ENCODE results near the gene SLC9A5.

The SLC9A5 gene

GRCh38 chr16:67208154-67208896 lies 40.5 kb upstream of the SLC9A5 start:
- Mint-ChIP-seq H3K27me3 (peaks cover 3% of the 10 kb centered on the region), H3K4me1 (no peaks in the 10 kb centered on the region), H3K27ac (no peak overlapping the region), H3K9me3 (no peaks in the 10 kb centered on the region), H3K36me3 (peaks cover 8% of the 10 kb centered on the region), H3K4me3 (no peak overlapping the region)
- CTCF ChIA-PET, result interaction anchor here (1.0 to 1.7 kb wide), 4 partner anchors 10 to 261 kb away, joined by 3 to 5 read pairs (median 4); partner anchors contain the start of gene TMEM208
- no peak for DNase-seq

DNA sequence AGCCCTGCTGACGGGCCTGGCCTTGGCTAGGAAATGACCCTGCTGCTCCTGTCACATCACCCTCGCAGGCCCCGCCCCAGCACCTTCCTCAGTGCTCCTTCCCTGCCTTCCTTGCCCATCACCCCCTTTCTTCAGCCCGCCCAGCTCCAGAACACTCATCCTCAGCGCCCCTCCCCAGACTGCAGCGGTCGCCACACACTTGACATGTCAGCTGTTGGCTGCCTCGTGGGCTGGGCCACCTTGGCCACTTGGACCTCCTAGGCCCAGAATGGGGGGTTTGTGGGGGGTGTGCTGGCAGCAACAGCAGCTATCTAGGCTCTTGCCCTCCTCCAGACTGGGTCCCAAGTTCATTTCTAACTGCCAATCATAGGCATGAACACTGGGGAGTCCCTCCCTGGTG lies 39.2 kb upstream of the SLC9A5 start:
- CTCF ChIA-PET, result interaction anchor here (1.3 to 1.7 kb wide), 2 partner anchors 17 to 262 kb away, joined by 4 to 5 read pairs; partner anchors contain the start of gene TMEM208
- DNase-seq, result no peak
- H3K27me3 Mint-ChIP-seq, result peaks cover 3% of the 10 kb centered on the region
- no peak overlapping the region for H3K4me3 Mint-ChIP-seq
- H3K4me1 Mint-ChIP-seq, result no peaks in the 10 kb centered on the region
- peaks cover 4% of the 10 kb centered on the region for H3K36me3 Mint-ChIP-seq
- no peak overlapping the region for H3K27ac Mint-ChIP-seq
- H3K9me3 Mint-ChIP-seq, result no peaks in the 10 kb centered on the region

DNA sequence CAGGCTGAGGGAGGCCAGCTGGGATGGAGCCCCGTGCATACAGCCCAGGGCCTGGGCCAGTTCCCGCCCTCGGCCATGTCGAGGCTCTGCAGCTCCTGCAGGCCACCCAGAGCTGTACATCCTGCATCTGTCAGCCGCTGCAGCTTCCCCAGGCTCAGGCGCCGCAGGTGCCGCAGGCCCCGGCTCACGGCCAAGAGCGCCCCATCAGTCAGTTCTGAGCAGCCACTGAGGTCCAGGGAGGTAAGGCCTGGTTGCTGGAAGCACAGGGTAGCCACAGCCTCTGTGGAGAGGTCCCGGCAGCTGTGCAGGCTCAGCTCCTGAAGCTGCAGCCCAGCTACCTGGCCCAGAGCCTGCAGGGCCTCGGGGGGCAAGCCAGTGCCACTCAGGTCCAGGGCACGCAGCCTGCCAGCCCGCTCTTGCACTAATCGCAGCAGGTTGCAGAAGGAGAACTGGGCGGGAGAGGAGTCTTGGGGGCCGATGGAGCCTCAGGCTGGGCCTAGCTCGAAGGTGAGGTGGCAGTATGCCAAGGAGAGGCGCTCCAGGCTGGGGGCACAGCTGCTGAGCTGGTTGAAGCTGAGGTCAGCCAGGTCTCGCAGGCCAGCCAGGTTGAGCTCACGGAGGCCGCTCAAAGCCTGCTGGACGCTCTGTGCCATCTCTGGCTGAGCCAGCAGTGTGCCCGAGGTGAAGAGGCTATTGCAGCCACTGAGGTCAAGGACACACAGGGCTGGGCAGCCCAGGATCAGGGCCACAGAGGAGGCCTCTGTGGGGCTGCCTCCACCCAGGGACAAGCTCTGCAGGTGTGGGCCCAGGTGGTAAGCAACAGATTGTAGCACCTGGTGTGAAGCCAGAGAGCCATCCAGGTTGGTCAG lies 38.5 kb upstream of the SLC9A5 start:
- H3K4me1 Mint-ChIP-seq, result no peaks in the 10 kb centered on the region

GRCh38 chr16:67211674-67212073 lies 37.1 kb upstream of the SLC9A5 start:
- CTCF ChIA-PET, result interaction anchor here (1.5 kb wide), 1 partner anchor 9 kb away, joined by 3 read pairs; no protein-coding TSS in a partner anchor
- H3K9me3 Mint-ChIP-seq, result no peaks in the 10 kb centered on the region
- H3K4me3 Mint-ChIP-seq, result no peak overlapping the region
- H3K4me1 Mint-ChIP-seq, result peaks cover 3% of the 10 kb centered on the region
- H3K27ac Mint-ChIP-seq, result no peak overlapping the region
- no peak for DNase-seq
- H3K36me3 Mint-ChIP-seq, result no peaks in the 10 kb centered on the region
- peaks cover 8% of the 10 kb centered on the region for H3K27me3 Mint-ChIP-seq

More for the DNA sequence above, 38.5 kb upstream of the SLC9A5 start:
- Mint-ChIP-seq H3K27ac (no peak overlapping the region), H3K27me3 (peaks cover 3% of the 10 kb centered on the region), H3K9me3 (no peaks in the 10 kb centered on the region), H3K4me3 (no peak overlapping the region), H3K36me3 (peaks cover 4% of the 10 kb centered on the region)
- CTCF ChIA-PET, result no interaction called here
- DNase-seq, result no peak

DNA sequence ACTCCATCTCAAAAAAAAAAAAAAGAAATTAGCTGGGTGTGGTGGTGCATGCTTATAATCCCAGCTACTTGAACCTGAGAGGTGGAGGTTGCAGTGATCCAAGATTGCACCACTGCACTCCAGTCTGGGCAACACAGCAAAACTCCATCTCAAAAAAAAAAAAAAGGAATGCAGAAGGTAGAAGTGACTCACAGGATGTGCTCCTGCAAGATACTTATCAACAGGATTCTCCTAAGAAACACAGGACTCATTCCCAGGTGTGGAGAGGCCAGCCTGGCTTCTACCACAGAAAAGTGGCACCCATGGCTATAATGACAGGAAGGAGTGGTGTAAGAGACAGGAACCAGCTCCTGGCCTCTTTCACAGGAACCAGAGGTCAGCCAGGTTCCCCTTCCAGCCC lies 36.0 kb upstream of the SLC9A5 start:
- H3K9me3 Mint-ChIP-seq, result no peaks in the 10 kb centered on the region
- CTCF ChIA-PET, result interaction anchor here (1.7 kb wide), 1 partner anchor 14 kb away, joined by 4 read pairs; the partner anchor contains the start of gene TMEM208
- H3K27me3 Mint-ChIP-seq, result peaks cover 8% of the 10 kb centered on the region
- no peak overlapping the region for H3K4me3 Mint-ChIP-seq
- no peak for DNase-seq
- no peak overlapping the region for H3K27ac Mint-ChIP-seq
- no peaks in the 10 kb centered on the region for H3K36me3 Mint-ChIP-seq
- peaks cover 12% of the 10 kb centered on the region for H3K4me1 Mint-ChIP-seq

DNA sequence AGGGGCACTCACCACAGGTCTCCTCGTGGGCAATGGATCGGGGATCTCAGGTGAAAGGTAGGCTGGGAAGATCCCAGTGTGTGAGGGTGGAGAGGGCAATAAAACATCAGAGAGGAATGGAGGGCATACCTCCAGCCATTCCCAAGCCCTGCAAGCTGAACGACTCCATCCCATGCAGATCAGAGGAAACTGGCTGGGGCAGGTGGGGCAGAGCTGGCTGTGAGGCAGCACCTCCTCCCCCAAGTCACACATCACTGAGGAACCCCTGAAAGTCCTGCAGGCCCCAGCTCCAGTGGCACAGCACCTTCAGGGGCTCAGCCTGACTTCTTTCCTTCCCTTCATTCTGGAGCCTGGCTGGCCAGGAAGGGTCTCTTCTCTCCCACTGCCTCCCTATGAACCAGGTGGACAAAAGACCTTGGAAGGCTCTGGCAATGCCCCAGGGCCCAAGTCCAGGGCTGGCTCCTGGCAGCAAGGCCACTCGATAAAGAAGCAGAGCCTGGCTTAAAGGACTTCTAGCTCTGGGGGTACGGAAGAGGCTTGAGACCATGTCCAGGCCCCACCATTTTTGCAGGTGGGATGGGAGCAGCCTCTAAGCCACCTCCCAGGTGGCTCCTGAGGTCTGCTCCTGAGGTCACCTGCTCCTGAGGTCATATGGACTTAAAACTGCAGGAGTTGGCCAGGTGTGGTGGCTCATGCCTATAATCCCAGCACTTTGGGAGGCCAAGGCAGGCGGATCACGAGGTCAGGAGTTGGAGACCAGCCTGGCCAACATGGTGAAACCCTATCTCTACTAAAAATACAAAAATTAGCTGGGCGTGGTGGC lies 35.4 kb upstream of the SLC9A5 start:
- no peak overlapping the region for H3K4me3 Mint-ChIP-seq
- peaks cover 13% of the 10 kb centered on the region for H3K4me1 Mint-ChIP-seq
- DNase-seq, result no peak
- no peaks in the 10 kb centered on the region for H3K36me3 Mint-ChIP-seq
- H3K27me3 Mint-ChIP-seq, result peaks cover 8% of the 10 kb centered on the region
- CTCF ChIA-PET, result interaction anchor here (1.7 kb wide), 1 partner anchor 13 kb away, joined by 4 read pairs; the partner anchor contains the start of gene TMEM208
- no peak overlapping the region for H3K27ac Mint-ChIP-seq
- no peaks in the 10 kb centered on the region for H3K9me3 Mint-ChIP-seq

DNA sequence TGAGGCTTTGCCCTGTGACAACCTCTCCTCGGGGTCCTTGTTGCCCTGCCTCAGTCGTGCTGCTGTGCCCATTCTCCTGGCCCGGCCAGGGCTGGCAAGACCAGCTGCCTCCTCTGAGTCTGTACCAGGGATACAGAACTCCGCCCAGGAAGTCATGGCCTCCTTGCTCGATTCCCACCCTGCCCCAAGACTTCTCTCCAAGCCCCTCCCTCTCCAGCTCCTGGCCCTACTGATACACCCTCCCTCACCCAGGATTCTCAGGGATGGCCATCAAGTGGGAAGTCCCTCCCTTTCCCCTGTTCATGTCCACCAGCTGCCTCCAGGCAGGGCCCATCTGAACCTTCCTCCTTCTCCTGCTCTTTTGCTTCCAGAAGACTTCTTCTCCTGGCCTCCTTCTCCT lies 33.1 kb upstream of the SLC9A5 start:
- no peak for DNase-seq
- H3K4me1 Mint-ChIP-seq, result peaks cover 13% of the 10 kb centered on the region
- H3K4me3 Mint-ChIP-seq, result no peak overlapping the region
- peaks cover 8% of the 10 kb centered on the region for H3K27me3 Mint-ChIP-seq
- H3K9me3 Mint-ChIP-seq, result no peaks in the 10 kb centered on the region
- CTCF ChIA-PET, result no interaction called here
- H3K36me3 Mint-ChIP-seq, result no peaks in the 10 kb centered on the region
- no peak overlapping the region for H3K27ac Mint-ChIP-seq

DNA sequence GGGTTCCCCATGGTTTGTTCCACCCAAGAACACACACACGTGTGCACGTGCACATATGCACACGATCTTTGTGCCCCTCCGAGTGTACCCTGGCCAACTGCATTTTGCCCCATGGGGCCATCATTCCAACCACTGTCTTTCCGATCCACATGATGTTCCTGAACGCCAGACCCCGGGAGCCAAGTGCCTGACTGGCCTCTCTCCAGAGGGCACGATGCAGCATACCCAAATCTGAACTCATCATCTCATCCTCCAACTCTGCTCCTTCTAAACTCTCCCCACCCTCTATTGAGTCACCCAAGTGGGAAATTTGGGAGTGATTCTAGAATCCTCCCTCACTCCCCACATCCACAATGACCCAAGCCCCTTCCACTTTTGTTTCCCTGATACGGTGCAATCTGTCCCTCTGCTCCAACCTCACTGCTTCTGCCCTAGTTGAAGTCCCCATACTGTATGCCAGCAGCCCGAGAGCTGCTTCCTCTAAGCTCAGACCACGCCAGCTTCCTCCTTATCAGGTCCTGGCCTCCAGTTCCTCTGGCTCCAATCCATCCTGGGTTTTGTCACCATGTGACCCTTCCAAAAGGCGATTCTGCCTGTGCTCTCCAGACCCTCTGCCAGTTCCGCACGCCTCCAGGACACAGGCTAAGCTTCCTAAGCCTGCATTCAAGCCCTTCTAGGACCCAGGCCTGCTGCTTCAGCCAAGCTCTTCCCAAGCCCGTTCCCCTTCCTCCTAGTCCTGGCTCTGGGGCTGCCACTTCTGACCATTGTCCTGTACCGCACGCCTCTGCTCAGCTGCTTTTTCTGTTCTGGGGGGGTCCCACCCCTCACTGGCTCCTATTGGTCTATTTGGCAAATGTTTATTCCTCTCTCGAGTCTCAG lies 31.9 kb upstream of the SLC9A5 start:
- peak overlapping the region; percentile 43 for H3K27ac Mint-ChIP-seq
- peaks cover 13% of the 10 kb centered on the region for H3K4me1 Mint-ChIP-seq
- peaks cover 4% of the 10 kb centered on the region for H3K27me3 Mint-ChIP-seq
- no peak for DNase-seq
- H3K4me3 Mint-ChIP-seq, result no peak overlapping the region
- CTCF ChIA-PET, result no interaction called here
- H3K9me3 Mint-ChIP-seq, result no peaks in the 10 kb centered on the region
- H3K36me3 Mint-ChIP-seq, result no peaks in the 10 kb centered on the region

GRCh38 chr16:67223992-67224391 lies 24.8 kb upstream of the SLC9A5 start:
- DNase-seq, result no peak
- Mint-ChIP-seq H3K9me3 (no peaks in the 10 kb centered on the region), H3K36me3 (peaks cover 7% of the 10 kb centered on the region), H3K4me3 (no peak overlapping the region), H3K4me1 (peaks cover 55% of the 10 kb centered on the region), H3K27ac (peak overlapping the region; percentile 6), H3K27me3 (no peaks in the 10 kb centered on the region)
- CTCF ChIA-PET, result interaction anchor here (1.2 to 2.0 kb wide), 3 partner anchors 20 to 31 kb away, joined by 4 to 6 read pairs (median 4); no protein-coding TSS in a partner anchor

DNA sequence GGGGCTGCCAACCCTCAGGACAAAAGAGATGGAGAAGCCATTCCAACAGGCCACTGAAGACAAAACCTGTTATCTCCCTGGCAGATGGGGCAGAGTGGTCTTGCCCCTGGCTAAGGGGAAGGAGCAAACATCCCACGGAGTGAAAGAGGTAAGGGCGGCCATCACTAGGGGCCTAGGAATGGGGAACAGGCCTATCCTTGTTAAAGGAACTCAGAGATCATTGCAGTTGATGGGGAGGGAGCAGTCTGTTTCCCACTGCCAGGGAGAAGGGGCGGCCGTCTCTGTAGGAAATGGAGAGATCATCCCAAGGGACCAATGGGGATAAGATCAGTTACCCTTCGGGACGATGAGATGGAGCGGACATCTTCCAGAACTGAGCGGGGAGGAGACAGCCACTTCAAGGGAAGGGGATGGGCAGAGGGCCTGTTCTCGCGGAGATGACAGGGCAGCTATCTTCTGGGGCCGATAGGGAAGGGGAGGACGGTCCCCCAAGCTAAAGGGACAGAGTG lies 22.4 kb upstream of the SLC9A5 start:
- peaks cover 55% of the 10 kb centered on the region for H3K4me1 Mint-ChIP-seq
- peak overlapping the region; percentile 97 for H3K4me3 Mint-ChIP-seq
- CTCF ChIA-PET, result interaction anchor here (0.6 to 3.7 kb wide), 10 partner anchors 13 to 261 kb away, joined by 3 to 34 read pairs (median 4); partner anchors contain the start of gene FHOD1
- H3K36me3 Mint-ChIP-seq, result peaks cover 15% of the 10 kb centered on the region
- H3K27me3 Mint-ChIP-seq, result no peaks in the 10 kb centered on the region
- no peaks in the 10 kb centered on the region for H3K9me3 Mint-ChIP-seq
- H3K27ac Mint-ChIP-seq, result peak overlapping the region; percentile 92
- DNase-seq, result no peak

GRCh38 chr16:67226804-67227566 lies 21.8 kb upstream of the SLC9A5 start, which contains the start of gene TMEM208:
Gene TMEM208, plus strand, starts transcription at chr16:67227130. Its CDS starts 89 bp downstream, at chr16:67227219.
- Mint-ChIP-seq H3K9me3 (no peaks in the 10 kb centered on the region), H3K4me3 (peak within 1 kb of the TSS; percentile 97), H3K4me1 (peaks cover 55% of the 10 kb centered on the region), H3K27ac (peak within 1 kb of the TSS; percentile 92), H3K27me3 (no peaks in the 10 kb centered on the region), H3K36me3 (peaks cover 15% of the 10 kb centered on the region)
- CTCF ChIA-PET, result interaction anchor here (0.6 to 3.7 kb wide), 12 partner anchors 9 to 262 kb away, joined by 3 to 34 read pairs (median 3); partner anchors contain the start of gene FHOD1
- DNase-seq, result peak; percentile 99

DNA sequence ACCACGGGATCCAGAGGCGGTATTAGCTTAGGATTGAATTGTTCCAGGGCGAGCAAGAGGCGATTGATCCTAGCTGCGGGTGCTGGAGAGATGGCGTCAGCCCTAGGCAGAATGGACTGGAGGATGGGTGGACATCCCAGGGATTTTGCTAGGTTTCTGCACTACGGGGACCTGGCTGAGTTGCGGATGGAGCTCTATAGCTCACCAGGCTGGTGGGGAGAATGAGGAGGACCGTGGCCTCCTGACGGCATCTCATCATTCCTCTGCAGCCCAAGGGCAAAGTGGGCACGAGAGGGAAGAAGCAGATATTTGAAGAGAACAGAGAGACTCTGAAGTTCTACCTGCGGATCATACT lies 21.2 kb upstream of the SLC9A5 start:
- peak overlapping the region; percentile 97 for H3K4me3 Mint-ChIP-seq
- peaks cover 15% of the 10 kb centered on the region for H3K36me3 Mint-ChIP-seq
- DNase-seq, result no peak
- H3K9me3 Mint-ChIP-seq, result no peaks in the 10 kb centered on the region
- peaks cover 54% of the 10 kb centered on the region for H3K4me1 Mint-ChIP-seq
- peak overlapping the region; percentile 92 for H3K27ac Mint-ChIP-seq
- CTCF ChIA-PET, result interaction anchor here (0.9 to 3.7 kb wide), 6 partner anchors 8 to 51 kb away, joined by 3 to 34 read pairs (median 4); partner anchors contain the start of gene FHOD1
- no peaks in the 10 kb centered on the region for H3K27me3 Mint-ChIP-seq

Data from activated naive CD4-positive, alpha-beta T cell treated with anti-CD3 and anti-CD28 coated beads, Interleukin-2, amount 10 ng/mL, durations not matched to agents 7 days and 5 days (primary cell).